ENCODE measurements around the gene RPS24.
"Not testable (repeated sequence)": the region's sequence is repeated elsewhere in the genome, so short reads cannot be mapped to it uniquely, and the experiment has no call there.

Gene RPS24

GRCh38 chr10:78070726-78071125 lies 37.1 kb downstream of the RPS24 start:
- DNase-seq (ENCODE audit: low spot score) = no peak
- in situ Hi-C loops (cut with MboI; ENCODE audit: low pct_unique_long_range_greater_than_20kb, low sequenced_read_pairs, unreplicated experiment) = no loop called here
- TF ChIP-seq CTCF (IDR thresholded peaks at IDR 0.05; ENCODE audit: extremely low read depth, insufficient read depth, missing control alignments) = no peak

- in situ Hi-C loops (cut with MboI; ENCODE audit: low pct_unique_long_range_greater_than_20kb, low sequenced_read_pairs, unreplicated experiment) = no loop called here
- TF ChIP-seq CTCF (IDR thresholded peaks at IDR 0.05; ENCODE audit: extremely low read depth, insufficient read depth, missing control alignments) = no peak
- DNase-seq (ENCODE audit: low spot score) = no peak
Observed at GRCh38 chr10:78071140-78071856, 37.6 kb downstream of the RPS24 start.

GRCh38 chr10:78071857-78072179 lies 38.2 kb downstream of the RPS24 start:
- no peak for DNase-seq (ENCODE audit: low spot score)
- in situ Hi-C loops (cut with MboI; ENCODE audit: low pct_unique_long_range_greater_than_20kb, low sequenced_read_pairs, unreplicated experiment) = no loop called here
- TF ChIP-seq CTCF (IDR thresholded peaks at IDR 0.05; ENCODE audit: extremely low read depth, insufficient read depth, missing control alignments) = no peak

- in situ Hi-C loops (cut with MboI; ENCODE audit: low pct_unique_long_range_greater_than_20kb, low sequenced_read_pairs, unreplicated experiment) = no loop called here
- no peak for DNase-seq (ENCODE audit: low spot score)
- no peak for TF ChIP-seq CTCF (IDR thresholded peaks at IDR 0.05; ENCODE audit: extremely low read depth, insufficient read depth, missing control alignments)
Observed at GRCh38 chr10:78072504-78072903, 38.8 kb downstream of the RPS24 start.

GRCh38 chr10:78075806-78076205 lies 42.1 kb downstream of the RPS24 start:
- DNase-seq (ENCODE audit: low spot score); in situ Hi-C loops (cut with MboI; ENCODE audit: low pct_unique_long_range_greater_than_20kb, low sequenced_read_pairs, unreplicated experiment): not testable (repeated sequence)

GRCh38 chr10:78078539-78079330 lies 45.1 kb downstream of the RPS24 start:
- in situ Hi-C loops (cut with MboI; ENCODE audit: low pct_unique_long_range_greater_than_20kb, low sequenced_read_pairs, unreplicated experiment) = no loop called here
- TF ChIP-seq CTCF (IDR thresholded peaks at IDR 0.05; ENCODE audit: extremely low read depth, insufficient read depth, missing control alignments) = no peak
- no peak for DNase-seq (ENCODE audit: low spot score)

GRCh38 chr10:78079411-78079810 lies 45.7 kb downstream of the RPS24 start:
- TF ChIP-seq CTCF (IDR thresholded peaks at IDR 0.05; ENCODE audit: extremely low read depth, insufficient read depth, missing control alignments) = no peak
- no peak for DNase-seq (ENCODE audit: low spot score)
- in situ Hi-C loops (cut with MboI; ENCODE audit: low pct_unique_long_range_greater_than_20kb, low sequenced_read_pairs, unreplicated experiment) = no loop called here
